HepG2 (cell line): ENCODE results near the gene PSD4. TPM values are rescaled to one million over a fixed set of nuclear protein-coding genes. Genes with fewer than 3 reads are reported as not detected.

ENCODE experiments used
- AHDC1 ChIP-seq: sonication (generic); formaldehyde crosslinking; IDR thresholded peaks from 2 replicates; pipeline ENCODE4 v1.5.1; 2020; ENCODE audit warnings: mild to moderate bottlenecking, missing genetic modification reagents, borderline replicate concordance
- IKZF4 ChIP-seq: sonication (generic); formaldehyde crosslinking; IDR thresholded peaks from 2 replicates; pipeline ENCODE4 v1.5.1; 2020; ENCODE audit warnings: borderline replicate concordance, mild to moderate bottlenecking, low read depth, missing genetic modification reagents; ENCODE audit errors: not compliant biosample characterization
- JUND ChIP-seq: sonication (generic); formaldehyde crosslinking; IDR thresholded peaks from 2 replicates; pipeline ENCODE4 v1.8.0; 2022; ENCODE audit warnings: mild to moderate bottlenecking, missing genetic modification reagents
- MAX ChIP-seq: IDR thresholded peaks from 2 replicates; pipeline ENCODE4 v1.6.1; 2012; ENCODE audit warnings: inconsistent platforms
- MIXL1 ChIP-seq: IDR thresholded peaks from 2 replicates; pipeline ENCODE4 v1.6.1; 2016
- NR2C2 ChIP-seq: sonication (generic); formaldehyde crosslinking; IDR thresholded peaks from 2 replicates; pipeline ENCODE4 v1.4.0; 2020; ENCODE audit warnings: missing genetic modification reagents, mild to moderate bottlenecking, moderate library complexity, borderline replicate concordance
- SNAPC4 ChIP-seq: sonication (generic); formaldehyde crosslinking; IDR thresholded peaks from 2 replicates; pipeline ENCODE4 v1.4.0; 2020; ENCODE audit warnings: mild to moderate bottlenecking, missing genetic modification reagents
- TBX3 ChIP-seq: fragments of 450-650 bp; IDR thresholded peaks from 2 replicates; pipeline ENCODE4 v1.6.1; 2017; ENCODE audit warnings: antibody characterized with exemption, mild to moderate bottlenecking, inconsistent platforms, borderline replicate concordance
- TFDP2 ChIP-seq: sonication (generic); formaldehyde crosslinking; IDR thresholded peaks from 2 replicates; pipeline ENCODE4 v1.4.0; 2020; ENCODE audit warnings: missing genetic modification reagents
- ZBTB20 ChIP-seq: sonication (generic); formaldehyde crosslinking; IDR thresholded peaks from 2 replicates; pipeline ENCODE4 v1.8.1; 2023; ENCODE audit warnings: missing genetic modification reagents, low read depth, mild to moderate bottlenecking, borderline replicate concordance
- ZBTB7B ChIP-seq: sonication (generic); formaldehyde crosslinking; IDR thresholded peaks from 2 replicates; pipeline ENCODE4 v1.4.0; 2020; ENCODE audit warnings: missing genetic modification reagents
- ZNF496 ChIP-seq: sonication (generic); formaldehyde crosslinking; IDR thresholded peaks from 2 replicates; pipeline ENCODE4 v1.8.1; 2023; ENCODE audit warnings: mild to moderate bottlenecking, moderate library complexity, missing genetic modification reagents; ENCODE audit not compliant: insufficient replicate concordance
- ZNF546 ChIP-seq: sonication (generic); formaldehyde crosslinking; conservative IDR thresholded peaks from 2 replicates; pipeline ENCODE4 v1.8.1; 2023; ENCODE audit warnings: mild to moderate bottlenecking, missing genetic modification reagents
- ZNF737 ChIP-seq: sonication (generic); formaldehyde crosslinking; IDR thresholded peaks from 2 replicates; pipeline ENCODE4 v1.5.0; 2020; ENCODE audit warnings: missing genetic modification reagents, mild to moderate bottlenecking, borderline replicate concordance
- ZSCAN20 ChIP-seq: sonication (generic); formaldehyde crosslinking; IDR thresholded peaks from 2 replicates; pipeline ENCODE4 v1.4.0; 2020; ENCODE audit warnings: missing genetic modification reagents, mild to moderate bottlenecking, borderline replicate concordance
- ZSCAN9 ChIP-seq: IDR thresholded peaks from 2 replicates; pipeline ENCODE4 v1.6.1; 2016; ENCODE audit warnings: borderline replicate concordance
- polyA plus RNA-seq, 8 experiments: library from polyadenylated mRNA; depleted of rRNA in 3 of 8; stranded (reverse) in 7 of 8; unstranded in 1 of 8; fragments of >200 nt; fragmentation: Illumina TruSeq in 4 of 8; extraction: Trizol in 4 of 8; gene quantifications; 2 replicates each; pipeline versions ENCODE4 v1.2.1 to v1.2.3, GENCODE V29; 2011 to 2016; ENCODE audit warnings: low read depth in 4 of 8, missing spikeins in 1 of 8, mixed read lengths in 1 of 8; ENCODE audit not compliant: insufficient read depth in 1 of 8
- total RNA-seq, 5 experiments: library from RNA; depleted of rRNA; stranded (reverse); fragments of >200 nt; fragmentation: Illumina TruSeq; extraction: Trizol; gene quantifications; 2 replicates each; pipeline ENCODE4 v1.2.3, GENCODE V29; 2016; ENCODE audit warnings: low read depth in 1 of 5

The PSD4 gene
- total and polyA plus RNA-seq, 2 of the 13 experiments (the other 11 are each of a cell fraction or from before 2014, with no cell fraction given): 5.8 to 9.4 TPM

GRCh38 chr2:113126845-113127645, 46.7 kb upstream of the PSD4 start, which contains the start of gene IL1RN (continued):
- TF ChIP-seq SNAPC4 (CRISPR knock-in tag) (peak; percentile 33; the same call in 1 of the 2 replicates), IKZF4 (no peak), ZNF496 (no peak), ZBTB20 (CRISPR knock-in tag) (peak; percentile 97), ZNF546 (CRISPR knock-in tag) (no peak), NR2C2 (CRISPR knock-in tag) (peak; percentile 71), ZNF737 (CRISPR knock-in tag) (no peak), MAX (peak; percentile 78), TBX3 (peak; percentile 10; the same call in 1 of the 2 replicates), JUND (CRISPR knock-in tag) (peak; percentile 82; the same call in 1 of the 2 replicates), ZSCAN9 (CRISPR knock-in tag) (peak; percentile 79), ZBTB7B (CRISPR knock-in tag) (peak; percentile 93), ZSCAN20 (CRISPR knock-in tag) (peak; percentile 85; the same call in 1 of the 2 replicates), TFDP2 (CRISPR knock-in tag) (peak; percentile 69), MIXL1 (CRISPR knock-in tag) (peak; percentile 98; the same call in 1 of the 2 replicates), AHDC1 (CRISPR knock-in tag) (peak; percentile 100)
